Endodermal cell (in vitro differentiated cells): ENCODE data around the gene RNF225. TPM values are rescaled to one million over a fixed set of nuclear protein-coding genes. Genes with fewer than 3 reads are reported as not detected.

Experiments
- DNase-seq: peaks from one replicate; pipeline ENCODE4 v3.0.0-alpha.2; 2017
- H3K27ac ChIP-seq: 2 replicates; pipeline ENCODE4 v1.5.1; 2013; ENCODE audit warnings: mild to moderate bottlenecking, low read depth, low read length, moderate library complexity
- H3K27me3 ChIP-seq: 2 replicates; pipeline ENCODE4 v1.6.1; 2013; ENCODE audit warnings: mild to moderate bottlenecking, low read length, moderate library complexity; ENCODE audit not compliant: insufficient read depth, control insufficient read depth, poor library complexity, severe bottlenecking
- H3K36me3 ChIP-seq: 2 replicates; pipeline ENCODE4 v1.7.0; 2013; ENCODE audit warnings: mild to moderate bottlenecking, low read length, moderate library complexity; ENCODE audit not compliant: control insufficient read depth, insufficient read depth
- H3K4me1 ChIP-seq: one replicate; pipeline ENCODE4 v1.7.0; 2013; ENCODE audit warnings: low read length; ENCODE audit not compliant: control insufficient read depth, insufficient read depth
- H3K4me3 ChIP-seq: 2 replicates; pipeline ENCODE4 v1.5.1; 2013; ENCODE audit warnings: mild to moderate bottlenecking, low read length, moderate library complexity
- H3K9ac ChIP-seq: 2 replicates; pipeline ENCODE4 v1.6.1; 2013; ENCODE audit warnings: mild to moderate bottlenecking, low read length, moderate library complexity; ENCODE audit not compliant: poor library complexity, severe bottlenecking; ENCODE audit errors: extremely low read depth
- H3K9me3 ChIP-seq: 2 replicates; pipeline ENCODE4 v1.6.1; 2013; ENCODE audit warnings: mild to moderate bottlenecking, low read length, moderate library complexity; ENCODE audit not compliant: control insufficient read depth
- H3K27ac Mint-ChIP-seq: 2 replicates; pipeline ENCODE4 v1.8.0; 2020; ENCODE audit warnings: mixed read lengths
- H3K27me3 Mint-ChIP-seq: 2 replicates; pipeline ENCODE4 v1.8.0; 2021; ENCODE audit warnings: mild to moderate bottlenecking, mixed read lengths; ENCODE audit not compliant: insufficient read depth
- H3K36me3 Mint-ChIP-seq: 2 replicates; pipeline ENCODE4 v1.8.0; 2020; ENCODE audit warnings: low read depth, mixed read lengths
- H3K4me1 Mint-ChIP-seq: 2 replicates; pipeline ENCODE4 v1.8.0; 2020; ENCODE audit warnings: mixed read lengths
- H3K4me3 Mint-ChIP-seq: 2 replicates; pipeline ENCODE4 v1.8.0; 2020; ENCODE audit warnings: mild to moderate bottlenecking, moderate library complexity, mixed read lengths
- H3K9me3 Mint-ChIP-seq: 2 replicates; pipeline ENCODE4 v1.8.0; 2020; ENCODE audit warnings: mild to moderate bottlenecking, mixed read lengths
- CTCF ChIP-seq: fragments of 200-600 bp; sonication (generic); conservative IDR thresholded peaks from 2 replicates; pipeline ENCODE4 v1.5.0; 2021; ENCODE audit warnings: antibody characterized with exemption, mild to moderate bottlenecking
- WGBS, 2 experiments: methylation state at CpG; one replicate each; pipeline versions ENCODE4 v1.1.5 to v1.1.7; 2013; ENCODE audit warnings: missing lambda C conversion rate in 2 of 2, mixed read lengths in 1 of 2; ENCODE audit not compliant: insufficient coverage in 1 of 2, insufficient read length in 1 of 2; 5-methylcytosine and 5-hydroxymethylcytosine counted together
- total RNA-seq, 2 donors: library from RNA; stranded (reverse); fragmentation: NEBNext Ultra II Directional in 1 of 2; extraction: Animal tissue kit (Norgen Biotek cat#: 25700) in 1 of 2; gene quantifications; 2 replicates in 1 of 2; 3 replicates in 1 of 2; pipeline ENCODE4 v1.2.1, GENCODE V29; 2021

RNF225 gene
- total RNA-seq, 2 donors from 2014 or later, result 0.82 to 0.92 TPM

GRCh38 chr19:58385891-58386575, 9.4 kb upstream of the RNF225 start:
- Mint-ChIP-seq H3K4me3 (peak overlapping the region; percentile 96), H3K4me1 (peaks cover 18% of the 10 kb centered on the region), H3K27ac (peak overlapping the region; percentile 97), H3K9me3 (no peaks in the 10 kb centered on the region), H3K36me3 (peaks cover 24% of the 10 kb centered on the region), H3K27me3 (no peaks in the 10 kb centered on the region)
- DNase-seq, result peak; percentile 56
- WGBS, 2 experiments, result 15 to 20% methylated on average over 27 to 35 of the region's 36 CpGs
- no peak for TF ChIP-seq CTCF
- H3K4me1 ChIP-seq, result peaks cover 13% of the 10 kb centered on the region
- H3K9me3 ChIP-seq, result no peaks in the 10 kb centered on the region
- H3K27me3 ChIP-seq, result no peaks in the 10 kb centered on the region
- H3K9ac ChIP-seq, result peak overlapping the region; percentile 91
- peaks cover 29% of the 10 kb centered on the region for H3K36me3 ChIP-seq
- H3K4me3 ChIP-seq, result peak overlapping the region; percentile 99
- H3K27ac ChIP-seq, result peak overlapping the region; percentile 98

DNA sequence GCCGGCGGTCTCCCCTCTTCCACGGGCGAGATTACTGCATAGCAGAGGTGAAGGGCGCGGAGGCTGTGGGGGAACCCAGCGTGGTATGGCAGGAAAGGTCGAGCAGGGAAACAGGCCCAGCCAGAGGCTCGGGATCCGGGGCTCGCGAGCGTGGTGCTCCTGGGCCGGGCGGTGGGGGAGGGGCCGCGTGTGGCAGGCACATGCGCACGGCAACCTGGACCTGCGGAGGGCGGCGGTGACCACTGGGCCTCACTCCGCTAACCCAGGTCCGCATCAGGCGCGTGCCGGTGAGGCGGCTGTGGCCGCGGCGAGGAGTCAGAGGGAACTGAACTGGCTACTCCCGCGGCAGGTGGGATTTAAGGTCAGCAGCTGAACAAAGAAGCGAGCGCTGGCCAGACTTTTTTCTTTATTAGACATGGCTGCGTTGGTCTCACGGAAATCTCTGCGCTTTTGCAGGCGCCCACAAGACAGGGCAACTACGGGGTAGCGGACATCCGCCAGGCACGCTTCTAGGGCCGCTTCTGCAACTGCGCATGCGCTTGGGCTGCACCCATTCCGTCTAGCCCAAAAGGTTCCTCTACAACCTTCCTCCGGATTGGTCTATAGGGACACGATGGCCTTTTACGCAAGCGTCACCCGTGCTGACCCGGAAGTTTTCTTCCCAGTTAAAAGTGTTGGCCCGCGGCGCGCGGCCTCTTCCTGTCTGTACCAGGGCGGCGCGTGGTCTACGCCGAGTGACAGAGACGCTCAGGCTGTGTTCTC, 8.7 kb upstream of the RNF225 start, which contains the start of gene RPS5:
Gene RPS5 (plus strand): TSS at position 694 of the 762 bp plus-strand sequence. CDS start 869 bp downstream, outside the sequence.
- H3K27me3 ChIP-seq, result no peaks in the 10 kb centered on the region
- peak; percentile 97 for DNase-seq
- H3K4me1 ChIP-seq, result peaks cover 13% of the 10 kb centered on the region
- Mint-ChIP-seq H3K27me3 (no peaks in the 10 kb centered on the region), H3K4me3 (peak within 1 kb of the TSS; percentile 96), H3K36me3 (peaks cover 27% of the 10 kb centered on the region), H3K9me3 (no peaks in the 10 kb centered on the region), H3K27ac (peak within 1 kb of the TSS; percentile 97), H3K4me1 (peaks cover 18% of the 10 kb centered on the region)
- 0 to 1% methylated on average over 37 to 64 of the region's 64 CpGs for WGBS, 2 experiments
- TF ChIP-seq CTCF, result no peak
- peaks cover 36% of the 10 kb centered on the region for H3K36me3 ChIP-seq
- no peaks in the 10 kb centered on the region for H3K9me3 ChIP-seq
- peak within 1 kb of the TSS; percentile 91 for H3K9ac ChIP-seq
- peak within 1 kb of the TSS; percentile 99 for H3K4me3 ChIP-seq
- H3K27ac ChIP-seq, result peak within 1 kb of the TSS; percentile 98

DNA sequence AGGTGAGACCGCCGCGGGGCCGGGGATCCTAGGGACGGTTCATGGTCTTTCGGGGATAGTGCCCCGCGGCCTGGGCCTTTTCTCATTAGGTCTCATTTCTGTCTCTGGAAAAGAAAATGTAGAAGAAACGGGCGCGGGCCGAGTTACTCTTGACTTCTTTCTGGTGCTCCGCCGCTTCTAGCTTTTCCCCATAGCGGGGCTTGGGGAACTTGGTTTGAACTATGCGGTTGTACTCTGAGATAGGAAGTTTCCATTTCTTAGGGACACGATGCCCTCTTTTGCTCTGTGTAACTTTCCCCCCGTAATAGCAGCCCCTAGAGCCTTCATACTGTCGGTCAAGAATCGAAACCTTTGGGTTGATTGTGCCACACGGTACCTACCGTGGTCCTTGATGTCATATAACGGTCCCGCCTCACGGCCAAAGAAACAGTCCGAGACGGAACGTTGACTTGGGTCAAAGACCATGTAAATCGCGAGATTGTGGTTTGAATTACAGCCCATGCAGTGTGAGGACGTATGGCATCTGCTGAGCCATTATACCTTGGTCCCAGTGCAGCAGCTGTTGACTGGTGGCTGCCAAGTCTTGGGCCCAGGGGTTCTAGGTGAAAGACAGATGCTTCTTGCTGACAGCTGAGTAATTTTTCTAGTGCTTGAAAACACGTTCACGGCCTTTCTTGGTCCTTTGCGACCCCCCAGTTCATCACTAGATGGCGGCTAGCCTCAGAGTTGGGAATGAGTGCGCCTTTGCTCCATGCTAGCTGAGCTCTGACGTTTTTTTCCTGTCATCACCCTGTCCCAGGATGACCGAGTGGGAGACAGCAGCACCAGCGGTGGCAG, 7.9 kb upstream of the RNF225 start:
- Mint-ChIP-seq H3K36me3 (peaks cover 31% of the 10 kb centered on the region), H3K9me3 (no peaks in the 10 kb centered on the region), H3K27ac (peak overlapping the region; percentile 97), H3K4me3 (peak overlapping the region; percentile 96), H3K4me1 (peaks cover 18% of the 10 kb centered on the region), H3K27me3 (no peaks in the 10 kb centered on the region)
- Histone ChIP-seq H3K4me1 (peaks cover 13% of the 10 kb centered on the region), H3K4me3 (peak overlapping the region; percentile 99), H3K27me3 (no peaks in the 10 kb centered on the region), H3K9ac (peak overlapping the region; percentile 91), H3K36me3 (peaks cover 42% of the 10 kb centered on the region), H3K9me3 (no peaks in the 10 kb centered on the region), H3K27ac (peak overlapping the region; percentile 8)
- 9 to 10% methylated on average over 21 to 39 of the region's 39 CpGs for WGBS, 2 experiments
- TF ChIP-seq CTCF, result no peak
- DNase-seq, result peak; percentile 58
